ENCODE data around the gene KIF4A.

DNA sequence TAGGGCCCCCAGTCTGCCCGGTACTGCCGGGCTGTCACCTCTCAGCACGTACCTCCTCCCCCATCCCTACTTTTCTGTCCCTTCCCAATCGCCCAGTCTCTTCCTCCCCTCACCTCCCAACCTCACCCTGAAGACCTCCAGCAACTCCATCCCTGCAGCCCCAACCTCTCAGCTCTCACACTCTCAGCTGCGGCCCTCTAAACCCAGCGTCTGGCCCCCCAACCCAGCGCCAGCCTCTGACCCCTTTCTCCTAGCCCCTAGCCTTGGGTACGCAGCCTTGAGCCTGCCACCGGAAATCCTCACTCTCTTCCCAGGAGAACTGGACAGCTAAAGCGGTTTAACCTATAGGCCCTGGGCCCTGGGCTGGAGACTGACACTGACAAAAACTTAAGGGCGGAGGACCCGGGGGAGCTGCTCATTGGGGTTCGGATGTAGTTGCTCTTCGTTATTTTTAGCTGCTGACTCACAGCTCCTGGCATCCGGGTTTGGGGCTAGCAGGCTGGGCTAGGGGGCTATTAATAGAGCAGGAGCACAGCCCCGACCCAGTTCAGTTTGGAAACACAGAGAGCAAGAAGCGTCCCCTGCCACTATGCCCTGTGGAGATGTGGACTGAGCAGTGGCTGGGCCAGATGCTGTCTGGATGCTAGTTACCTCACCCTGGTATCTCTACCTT, 145.1 kb downstream of the KIF4A start:
- TF ChIP-seq, protein P1, sequence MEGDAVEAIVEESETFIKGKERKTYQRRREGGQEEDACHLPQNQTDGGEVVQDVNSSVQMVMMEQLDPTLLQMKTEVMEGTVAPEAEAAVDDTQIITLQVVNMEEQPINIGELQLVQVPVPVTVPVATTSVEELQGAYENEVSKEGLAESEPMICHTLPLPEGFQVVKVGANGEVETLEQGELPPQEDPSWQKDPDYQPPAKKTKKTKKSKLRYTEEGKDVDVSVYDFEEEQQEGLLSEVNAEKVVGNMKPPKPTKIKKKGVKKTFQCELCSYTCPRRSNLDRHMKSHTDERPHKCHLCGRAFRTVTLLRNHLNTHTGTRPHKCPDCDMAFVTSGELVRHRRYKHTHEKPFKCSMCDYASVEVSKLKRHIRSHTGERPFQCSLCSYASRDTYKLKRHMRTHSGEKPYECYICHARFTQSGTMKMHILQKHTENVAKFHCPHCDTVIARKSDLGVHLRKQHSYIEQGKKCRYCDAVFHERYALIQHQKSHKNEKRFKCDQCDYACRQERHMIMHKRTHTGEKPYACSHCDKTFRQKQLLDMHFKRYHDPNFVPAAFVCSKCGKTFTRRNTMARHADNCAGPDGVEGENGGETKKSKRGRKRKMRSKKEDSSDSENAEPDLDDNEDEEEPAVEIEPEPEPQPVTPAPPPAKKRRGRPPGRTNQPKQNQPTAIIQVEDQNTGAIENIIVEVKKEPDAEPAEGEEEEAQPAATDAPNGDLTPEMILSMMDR (conservative IDR thresholded peaks at IDR 0.05) = no peak
- TF ChIP-seq EZH2 (IDR thresholded peaks at IDR 0.05; ENCODE audit: low read depth) = no peak
